Esophagus squamous epithelium (tissue), 5 donors: ENCODE data around the gene CCDC73. TPM values are rescaled to one million over a fixed set of nuclear protein-coding genes. Genes with fewer than 3 reads are reported as not detected.

ENCODE experiments used
- DNase-seq: peaks from one replicate; lab custom pipeline; 2025; lab: John Stamatoyannopoulos, UW
- H3K27ac ChIP-seq, 4 donors: fragments of 200-600 bp; sonication (generic); one replicate each; pipeline ENCODE4 v1.5.1; 2016 to 2019; ENCODE audit warnings: mild to moderate bottlenecking in 1 of 4
- H3K27me3 ChIP-seq, 4 donors: fragments of 200-600 bp; sonication (generic); 1 replicate in 3 of 4; 2 replicates in 1 of 4; pipeline versions ENCODE4 v1.5.1 to v1.6.0; 2017 to 2021; ENCODE audit warnings: antibody characterized with exemption in 1 of 4
- H3K36me3 ChIP-seq, 3 donors: fragments of 200-600 bp; sonication (generic); one replicate each; pipeline ENCODE4 v1.5.1; 2016 to 2019
- H3K4me1 ChIP-seq, 3 donors: fragments of 200-600 bp; sonication (generic); one replicate each; pipeline ENCODE4 v1.5.1; 2017 to 2019
- H3K4me3 ChIP-seq, 4 donors: fragments of 200-600 bp; sonication (generic); 1 replicate in 3 of 4; 2 replicates in 1 of 4; pipeline ENCODE4 v1.5.1; 2016 to 2019; ENCODE audit warnings: mild to moderate bottlenecking in 2 of 4, moderate library complexity in 1 of 4
- H3K9me3 ChIP-seq, 3 donors: fragments of 200-600 bp; sonication (generic); one replicate each; pipeline ENCODE4 v1.5.1; 2016 to 2019
- POLR2A ChIP-seq, 4 donors: fragments of 450-650 bp; IDR thresholded peaks; one replicate each; pipeline ENCODE4 v1.6.1; 2017; ENCODE audit warnings: antibody characterized with exemption in 4 of 4, mild to moderate bottlenecking in 4 of 4, moderate library complexity in 3 of 4
- WGBS, 2 donors: methylation state at CpG; one replicate each; pipeline ENCODE4 v1.1.5; 2018; 5-methylcytosine and 5-hydroxymethylcytosine counted together
- intact Hi-C: fragments of 100-400 bp; cut with DNase I; formaldehyde crosslinking; loops from one replicate; pipeline ENCODE4 v1.15.0; 2022
- total RNA-seq, 4 donors: library from RNA; depleted of rRNA; stranded (reverse); fragments of >200 nt; gene quantifications; one replicate each; pipeline ENCODE4 v1.1.0, GENCODE V29; 2016
- TF ChIP-seq, protein P1 (sequence below), 6 experiments: fragments of 450-650 bp in 4 of 6; fragments of 200-600 bp in 2 of 6; sonication (generic) in 2 of 6; IDR thresholded peaks; one replicate each; pipeline ENCODE4 v1.5.1; 2016 to 2019; ENCODE audit warnings: antibody characterized with exemption in 6 of 6, mild to moderate bottlenecking in 4 of 6, moderate library complexity in 4 of 6
- donor health status: DM: yes; HTN: yes; CAD: no.

The CCDC73 gene
- total RNA-seq, 4 donors from 2014 or later: 0.18 TPM; not detected in 3

DNA sequence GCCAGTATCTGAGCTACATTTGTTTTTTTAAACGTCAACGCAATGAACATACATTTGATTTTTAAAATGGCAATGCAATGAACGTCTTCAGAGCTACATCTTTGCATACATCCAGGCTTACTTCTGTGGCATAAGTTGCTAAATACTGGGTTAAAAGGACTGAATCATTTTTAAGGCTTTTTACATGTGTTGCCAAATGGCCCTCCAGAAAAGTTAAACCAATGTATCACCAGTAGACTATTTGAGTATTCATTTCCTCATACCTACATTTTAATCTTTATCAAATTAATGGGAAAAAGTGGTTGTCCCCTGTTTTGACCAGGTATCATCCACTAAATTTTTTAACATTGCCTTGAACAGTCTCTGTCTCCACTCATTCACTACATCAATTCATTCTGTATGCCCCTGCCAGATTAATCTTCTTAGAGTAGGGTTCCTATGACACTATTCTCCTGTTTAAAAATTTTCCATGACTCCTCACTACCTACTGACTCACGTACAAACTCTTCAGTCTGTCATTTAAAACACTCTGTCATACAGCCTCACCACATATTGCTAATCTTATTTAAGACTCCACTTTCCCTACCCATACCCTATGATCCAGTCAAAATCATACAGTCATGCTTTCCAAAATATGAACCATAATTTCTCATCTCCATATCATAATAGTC lies 22.9 kb upstream of the CCDC73 start:
- 70 to 79% methylated on average over 4 of the region's 4 CpGs for WGBS, 2 donors
- Histone ChIP-seq H3K4me3 (no peak overlapping the region), H3K9me3 (no peaks in the 10 kb centered on the region), H3K27me3 (no peaks in the 10 kb centered on the region), H3K27ac (peak overlapping the region in 2 of 4 donors; percentile 25 to 42), H3K4me1 (peaks cover 3 to 30% (median 4%) of the 10 kb centered on the region in 3 donors), H3K36me3 (no peaks in the 10 kb centered on the region)
- intact Hi-C loops: loop anchor here (10.0 kb wide), 1 partner anchor 47 kb away; no protein-coding TSS in a partner anchor
- TF ChIP-seq, protein P1, sequence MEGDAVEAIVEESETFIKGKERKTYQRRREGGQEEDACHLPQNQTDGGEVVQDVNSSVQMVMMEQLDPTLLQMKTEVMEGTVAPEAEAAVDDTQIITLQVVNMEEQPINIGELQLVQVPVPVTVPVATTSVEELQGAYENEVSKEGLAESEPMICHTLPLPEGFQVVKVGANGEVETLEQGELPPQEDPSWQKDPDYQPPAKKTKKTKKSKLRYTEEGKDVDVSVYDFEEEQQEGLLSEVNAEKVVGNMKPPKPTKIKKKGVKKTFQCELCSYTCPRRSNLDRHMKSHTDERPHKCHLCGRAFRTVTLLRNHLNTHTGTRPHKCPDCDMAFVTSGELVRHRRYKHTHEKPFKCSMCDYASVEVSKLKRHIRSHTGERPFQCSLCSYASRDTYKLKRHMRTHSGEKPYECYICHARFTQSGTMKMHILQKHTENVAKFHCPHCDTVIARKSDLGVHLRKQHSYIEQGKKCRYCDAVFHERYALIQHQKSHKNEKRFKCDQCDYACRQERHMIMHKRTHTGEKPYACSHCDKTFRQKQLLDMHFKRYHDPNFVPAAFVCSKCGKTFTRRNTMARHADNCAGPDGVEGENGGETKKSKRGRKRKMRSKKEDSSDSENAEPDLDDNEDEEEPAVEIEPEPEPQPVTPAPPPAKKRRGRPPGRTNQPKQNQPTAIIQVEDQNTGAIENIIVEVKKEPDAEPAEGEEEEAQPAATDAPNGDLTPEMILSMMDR (IDR thresholded peaks at IDR 0.05): no peak
- TF ChIP-seq POLR2A (IDR thresholded peaks at IDR 0.05): no peak
- DNase-seq: no peak

DNA sequence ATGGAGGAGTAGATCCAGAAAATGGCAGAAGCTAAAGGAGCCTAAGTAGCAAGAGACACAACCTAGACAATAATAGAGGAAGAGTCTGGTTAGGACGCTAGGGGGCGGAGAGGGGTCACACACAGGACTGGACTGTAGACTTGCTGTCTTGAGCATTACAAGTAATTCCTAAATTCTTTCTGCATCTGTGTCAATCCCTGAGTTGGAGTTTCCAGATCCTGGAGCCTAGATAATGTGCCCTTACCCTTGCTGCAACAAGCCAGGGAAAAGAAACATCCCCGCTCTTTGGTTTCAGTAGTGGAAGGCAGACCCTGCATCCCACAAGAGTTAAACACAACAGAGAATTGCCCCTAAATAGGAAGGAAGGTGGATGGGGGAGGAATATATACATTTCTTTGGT lies 14.9 kb upstream of the CCDC73 start:
- WGBS, 2 donors: 17 to 18% methylated on average over 3 of the region's 3 CpGs
- no peak for TF ChIP-seq POLR2A (IDR thresholded peaks at IDR 0.05)
- TF ChIP-seq, protein P1 (IDR thresholded peaks at IDR 0.05): peak; percentile 38 to 76 (median 58)
- intact Hi-C loops: no loop called here
- Histone ChIP-seq H3K4me3 (no peak overlapping the region), H3K9me3 (no peaks in the 10 kb centered on the region), H3K36me3 (no peaks in the 10 kb centered on the region), H3K27me3 (no peaks in the 10 kb centered on the region), H3K27ac (no peak overlapping the region), H3K4me1 (no peaks in the 10 kb centered on the region)
- no peak for DNase-seq

DNA sequence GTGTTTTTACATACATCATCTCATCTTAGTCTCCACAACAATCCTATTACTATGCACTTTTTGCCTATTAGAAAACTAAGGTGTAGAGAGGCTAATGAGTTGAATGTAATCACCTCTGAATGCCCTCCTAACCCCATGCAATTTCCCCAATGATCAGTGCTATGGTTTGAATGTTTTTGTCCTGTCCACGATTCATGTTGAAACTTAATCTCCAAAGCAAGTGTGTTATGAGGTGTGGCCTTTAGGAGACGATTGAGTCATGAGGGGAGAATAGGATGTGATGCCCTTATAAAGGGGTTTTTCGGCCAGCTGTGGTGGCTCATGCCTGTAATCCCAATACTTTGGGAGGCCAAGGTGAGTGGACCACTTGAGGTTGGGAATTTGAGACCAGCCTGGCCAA lies 2.0 kb upstream of the CCDC73 start:
- no peaks in the 10 kb centered on the region for H3K36me3 ChIP-seq
- 54 to 68% methylated on average over 3 of the region's 3 CpGs for WGBS, 2 donors
- H3K27me3 ChIP-seq: no peaks in the 10 kb centered on the region
- DNase-seq: no peak
- no peak overlapping the region for H3K27ac ChIP-seq
- peaks cover 0 to 8% (median 3%) of the 10 kb centered on the region in 3 donors for H3K4me1 ChIP-seq
- intact Hi-C loops: loop anchor here (10.0 kb wide), 1 partner anchor 462 kb away; no protein-coding TSS in a partner anchor
- TF ChIP-seq, protein P1 (IDR thresholded peaks at IDR 0.05): no peak
- TF ChIP-seq POLR2A (IDR thresholded peaks at IDR 0.05): no peak
- no peak overlapping the region for H3K4me3 ChIP-seq
- no peaks in the 10 kb centered on the region for H3K9me3 ChIP-seq

DNA sequence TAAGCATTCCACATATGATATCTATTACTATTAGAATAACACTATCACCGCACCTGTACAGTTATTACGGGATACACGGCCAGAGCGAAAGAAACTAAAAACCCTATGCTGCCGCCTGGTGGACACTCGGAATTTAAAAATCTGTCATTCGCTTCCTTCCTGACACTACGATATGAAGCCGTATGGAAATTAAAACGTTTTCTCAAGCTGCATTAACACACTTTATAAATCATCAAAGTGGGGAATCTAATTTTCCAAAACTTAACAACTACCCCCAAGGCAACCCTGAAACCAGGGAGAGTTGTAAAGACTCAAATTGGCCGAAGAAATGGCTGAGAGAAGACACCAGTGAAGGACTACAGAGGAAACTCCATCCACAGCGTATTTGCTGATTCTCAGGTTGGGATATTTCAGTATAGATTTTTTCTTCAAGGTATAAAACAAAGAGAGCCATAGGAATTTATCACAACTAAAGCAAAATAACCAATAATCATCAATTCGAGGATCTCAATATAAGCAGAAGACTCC lies 1.4 kb downstream of the CCDC73 start:
- intact Hi-C loops: loop anchor here (10.0 kb wide), 1 partner anchor 458 kb away; no protein-coding TSS in a partner anchor
- Histone ChIP-seq H3K27me3 (peaks cover 0 to 8% (median 0%) of the 10 kb centered on the region in 4 donors), H3K36me3 (no peaks in the 10 kb centered on the region), H3K4me3 (peak overlapping the region in 1 of 4 donors; percentile 39), H3K27ac (no peak overlapping the region), H3K9me3 (no peaks in the 10 kb centered on the region), H3K4me1 (peaks cover 0 to 8% (median 3%) of the 10 kb centered on the region in 3 donors)
- TF ChIP-seq POLR2A (IDR thresholded peaks at IDR 0.05): no peak
- TF ChIP-seq, protein P1 (IDR thresholded peaks at IDR 0.05): peak; percentile 51 to 75 (median 58)
- 14 to 15% methylated on average over 13 of the region's 13 CpGs for WGBS, 2 donors
- DNase-seq: no peak
